Stimulated activated CD4-positive, alpha-beta T cell treated with anti-CD3 and anti-CD28 coated beads, Interleukin-4, amount 100 ng/mL, for 4 hours (primary cell): ENCODE results near the gene RBMS3.
"Not testable (repeated sequence)": the region's sequence is repeated elsewhere in the genome, so short reads cannot be mapped to it uniquely, and the experiment has no call there.

Source experiments
- DNase-seq, 2 experiments: peaks; one replicate each; pipeline ENCODE4 v3.0.0-alpha.2; 2020

RBMS3 gene

GRCh38 chr3:29493109-29493508 is 212.2 kb downstream of the RBMS3 start:
- no peak for DNase-seq

DNA sequence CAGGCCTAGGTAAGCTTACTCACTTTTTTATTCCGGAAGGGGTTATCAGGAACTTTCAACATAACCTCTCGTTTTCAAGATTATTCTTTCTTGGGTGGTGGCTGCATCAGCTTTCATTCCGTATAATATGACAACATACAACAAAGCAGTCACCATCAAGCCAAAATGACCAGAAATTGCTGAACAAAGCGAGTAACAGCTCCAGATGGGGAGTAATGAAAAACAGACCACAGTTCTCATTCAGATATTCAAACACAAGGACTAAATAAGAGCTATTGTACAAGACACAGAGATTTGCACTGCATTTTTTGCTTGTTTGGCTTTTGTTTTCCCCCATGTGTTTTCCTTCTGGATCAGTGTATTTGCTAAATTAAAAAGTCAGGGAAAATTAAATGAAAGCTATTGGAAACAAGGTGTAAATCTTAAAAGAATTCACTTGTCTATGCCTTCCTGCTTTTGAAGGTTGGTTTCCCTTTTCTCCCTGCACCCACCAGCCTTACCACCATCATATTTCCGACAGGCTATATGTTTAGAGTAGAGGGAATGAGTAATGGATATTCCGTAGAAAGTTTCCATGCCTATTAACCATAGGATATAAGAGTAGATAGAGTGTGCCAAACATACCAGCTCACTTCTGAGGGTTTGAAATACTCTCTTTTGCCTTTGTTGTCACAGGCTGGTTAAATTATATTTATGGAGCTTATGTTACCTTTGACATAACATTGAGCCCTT is 213.6 kb downstream of the RBMS3 start:
- DNase-seq: no peak

- DNase-seq: no peak
Observed at GRCh38 chr3:29497282-29497681, 216.4 kb downstream of the RBMS3 start.

DNA sequence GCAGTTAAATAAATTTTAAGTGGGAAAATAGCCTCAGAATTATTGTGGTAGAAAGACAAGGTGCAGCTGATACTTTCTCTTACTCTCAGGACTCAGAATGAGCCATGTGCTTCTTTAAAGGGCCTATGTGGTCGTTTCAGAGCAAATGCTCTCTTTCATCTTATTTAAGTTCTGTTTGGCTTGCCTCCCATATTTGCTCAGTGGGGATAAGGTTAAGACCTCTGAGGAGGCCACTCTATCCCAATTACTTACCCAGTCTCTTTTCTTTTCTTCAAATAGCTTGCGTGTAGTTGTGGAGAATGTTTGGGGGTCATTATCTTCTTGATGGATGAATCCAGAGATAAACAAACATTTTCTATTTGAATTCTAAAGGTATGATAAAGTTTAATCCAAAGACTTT is 221.9 kb downstream of the RBMS3 start:
- DNase-seq: no peak

DNA sequence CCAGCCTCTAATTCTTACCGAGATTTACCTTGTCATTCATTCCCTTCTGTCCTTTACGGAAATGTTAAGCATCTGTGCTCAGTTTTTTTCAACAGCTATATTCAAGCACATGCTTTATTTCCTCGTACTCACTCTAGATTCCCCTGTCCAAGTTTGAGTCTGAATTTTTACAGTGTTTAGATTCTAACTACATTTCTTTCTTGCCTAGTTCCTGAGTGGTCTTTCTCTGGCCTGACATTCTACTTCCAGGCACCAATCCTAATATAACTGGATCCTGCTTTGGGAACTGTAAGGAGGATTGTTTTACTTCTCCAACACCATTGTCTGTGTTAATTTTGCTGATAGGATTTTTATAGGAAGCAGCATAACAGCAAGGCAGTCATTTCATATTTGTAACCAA is 222.4 kb downstream of the RBMS3 start:
- no peak for DNase-seq

GRCh38 chr3:29503958-29504357 is 223.1 kb downstream of the RBMS3 start:
- DNase-seq: no peak

GRCh38 chr3:29506502-29506901 is 225.6 kb downstream of the RBMS3 start:
- DNase-seq: no peak

DNA sequence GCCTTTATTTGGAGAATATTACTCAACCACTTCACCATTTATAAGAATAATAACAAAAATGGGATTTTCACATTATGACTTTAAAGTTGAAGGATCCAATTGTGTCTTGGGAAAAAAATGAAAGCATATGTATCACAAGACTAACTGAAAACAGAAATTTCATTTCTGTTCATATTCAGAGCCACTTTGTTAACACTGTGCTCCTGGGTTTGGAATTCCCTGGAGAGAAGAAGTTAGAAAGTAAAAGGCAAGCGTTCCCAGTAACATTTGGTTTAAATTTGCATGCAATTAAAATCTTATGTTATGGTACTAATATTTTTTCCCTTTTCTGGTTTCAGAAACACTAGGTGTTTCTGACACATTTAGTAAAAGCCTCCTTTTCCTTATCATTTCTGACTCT is 230.8 kb downstream of the RBMS3 start:
- no peak for DNase-seq

DNA sequence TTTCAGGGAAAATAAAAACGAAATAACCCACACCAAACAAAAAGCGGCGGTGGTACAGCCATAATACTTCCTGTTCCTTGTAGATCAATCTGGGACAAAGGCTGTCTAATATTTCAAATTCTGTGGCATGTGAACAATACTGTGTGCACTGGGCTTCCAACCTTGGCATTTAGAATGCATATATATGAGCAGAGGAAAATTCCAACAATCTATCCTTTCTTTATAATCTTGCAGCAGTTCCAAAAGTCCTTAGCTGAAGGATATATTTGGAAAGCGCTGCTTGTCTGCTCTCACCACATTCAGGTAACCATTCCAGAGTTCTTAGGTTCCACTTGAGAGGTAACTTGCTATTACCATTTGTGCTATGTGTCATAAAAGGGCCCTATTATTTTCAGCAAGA is 231.8 kb downstream of the RBMS3 start:
- no peak for DNase-seq

GRCh38 chr3:29513236-29513635 is 232.4 kb downstream of the RBMS3 start:
- no peak for DNase-seq

DNA sequence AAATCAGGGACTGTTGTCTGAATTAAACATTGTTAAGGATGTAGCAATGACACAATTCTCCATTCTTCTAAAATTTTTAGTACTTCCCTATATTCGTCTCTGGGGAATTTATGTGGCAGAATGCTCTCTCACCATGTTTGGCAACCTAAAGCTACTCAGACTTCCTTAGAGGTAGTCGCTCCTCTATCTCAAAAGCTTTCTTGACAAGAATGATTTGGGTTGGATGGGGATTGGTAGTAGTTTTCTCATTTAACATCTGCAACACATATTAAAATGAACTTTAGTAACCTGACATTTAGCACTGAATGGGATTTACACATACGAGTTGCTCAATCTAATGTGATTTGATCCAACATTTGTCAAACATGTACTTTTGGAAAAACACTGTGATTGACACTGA is 233.3 kb downstream of the RBMS3 start:
- DNase-seq: no peak

DNA sequence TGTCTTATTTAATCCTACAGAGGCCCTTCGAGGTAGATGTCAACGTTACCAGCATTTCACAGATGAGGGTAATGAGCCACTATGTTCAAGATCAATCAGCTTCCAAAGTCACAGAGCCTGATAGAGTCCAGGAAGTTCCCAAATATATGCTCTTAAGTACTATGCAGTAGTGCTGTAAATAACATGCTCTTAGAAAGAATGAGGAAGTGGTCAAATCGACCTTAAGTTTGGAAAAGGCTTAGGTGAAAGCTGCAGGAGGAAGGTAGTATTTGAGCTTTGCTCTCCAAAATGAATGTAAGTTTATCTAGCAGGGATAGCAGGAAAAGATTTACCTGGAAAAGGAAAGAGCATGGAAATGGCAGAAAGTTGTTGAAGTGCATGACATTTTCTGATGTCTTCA is 234.0 kb downstream of the RBMS3 start:
- DNase-seq: no peak

DNA sequence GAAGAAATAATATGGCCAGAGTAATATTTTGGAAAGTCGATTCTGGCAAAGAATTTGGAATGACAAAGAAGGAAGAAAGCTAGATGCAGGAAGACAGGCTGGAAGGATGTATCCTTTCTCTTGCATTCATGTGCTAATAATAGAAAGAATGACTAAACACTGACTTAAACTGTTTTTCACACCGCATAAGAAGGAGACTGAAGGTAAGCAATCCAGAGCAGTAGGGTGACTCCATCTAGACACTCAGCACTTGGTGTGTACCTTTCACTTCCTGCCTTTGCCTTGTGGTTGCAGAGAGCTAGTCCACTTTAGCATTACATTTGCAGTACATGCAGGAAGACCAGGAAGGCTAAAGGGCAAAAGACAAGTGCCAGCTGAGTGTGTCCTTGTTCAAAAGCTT is 234.6 kb downstream of the RBMS3 start:
- no peak for DNase-seq

DNA sequence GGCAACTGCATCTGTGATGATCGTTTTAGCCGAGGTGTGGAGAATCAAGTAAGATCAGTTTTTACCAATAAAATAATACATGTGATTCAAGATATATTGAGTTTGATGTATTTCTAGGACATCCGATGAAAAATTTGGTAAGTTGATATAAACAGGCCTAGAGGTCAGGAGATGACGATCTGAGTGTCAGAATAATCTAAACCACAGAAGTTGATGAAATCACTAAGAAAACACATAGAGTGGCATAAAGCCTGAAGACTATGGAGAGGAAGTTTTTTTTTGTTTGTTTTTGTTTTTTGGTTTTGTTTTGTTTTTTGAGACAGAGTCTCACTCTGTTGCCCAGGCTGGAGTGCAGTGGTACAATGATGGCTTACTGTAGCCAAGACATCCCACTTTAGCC is 235.3 kb downstream of the RBMS3 start:
- DNase-seq: no peak

GRCh38 chr3:29520764-29521163 is 239.9 kb downstream of the RBMS3 start:
- no peak for DNase-seq

DNA sequence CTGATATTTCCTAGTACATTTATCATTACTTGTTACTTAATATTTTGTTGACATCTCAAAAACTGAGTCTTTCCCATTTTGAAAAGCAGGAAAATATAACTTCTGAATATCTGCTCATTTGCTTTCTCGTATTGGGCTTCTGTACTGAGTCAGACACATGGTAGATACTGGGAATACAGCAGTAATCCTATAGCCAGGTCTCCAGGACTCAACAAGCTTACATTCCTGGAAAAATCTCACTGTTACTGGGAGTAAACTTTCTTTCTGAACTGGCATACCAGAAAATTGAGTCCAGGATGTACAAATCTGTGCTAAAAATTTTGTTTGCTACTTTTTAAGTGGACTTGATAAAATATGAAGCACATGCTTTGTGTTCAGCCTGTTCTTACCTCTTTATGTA is 240.4 kb downstream of the RBMS3 start:
- DNase-seq: no peak

- DNase-seq: no peak
Observed at GRCh38 chr3:29521751-29522150, 240.9 kb downstream of the RBMS3 start.

- not testable (repeated sequence) for DNase-seq
Observed at GRCh38 chr3:29524433-29524832, 243.6 kb downstream of the RBMS3 start.

DNA sequence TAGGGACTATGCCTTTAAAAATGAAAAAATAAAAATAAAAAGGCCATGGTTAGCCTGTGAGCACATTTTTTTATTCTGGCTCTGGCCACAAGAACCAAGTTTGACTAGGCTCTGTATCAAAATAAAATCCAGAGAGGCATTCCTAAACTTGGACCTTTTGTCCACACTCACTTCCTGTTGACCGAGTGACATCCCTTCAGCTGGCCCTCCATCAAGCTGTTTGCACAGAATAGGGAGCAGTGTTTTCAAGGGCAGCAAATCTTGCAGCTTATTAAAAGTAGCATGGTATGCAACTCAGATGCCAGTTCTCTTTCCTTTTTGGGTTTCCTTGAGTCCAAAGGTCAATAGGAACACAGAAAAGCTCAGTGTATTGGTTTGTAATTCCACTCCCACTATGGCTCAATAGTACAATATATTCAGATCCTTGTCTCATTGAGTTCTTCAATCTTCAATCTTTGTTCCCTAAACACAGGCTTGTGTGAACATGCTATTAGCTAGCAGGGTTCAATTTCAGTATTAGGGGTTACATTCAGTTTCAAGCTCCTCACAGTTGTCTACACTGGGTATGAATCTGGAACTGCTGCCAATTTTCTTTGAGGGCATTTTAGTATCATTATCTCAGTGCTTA is 244.5 kb downstream of the RBMS3 start:
- DNase-seq: no peak

DNA sequence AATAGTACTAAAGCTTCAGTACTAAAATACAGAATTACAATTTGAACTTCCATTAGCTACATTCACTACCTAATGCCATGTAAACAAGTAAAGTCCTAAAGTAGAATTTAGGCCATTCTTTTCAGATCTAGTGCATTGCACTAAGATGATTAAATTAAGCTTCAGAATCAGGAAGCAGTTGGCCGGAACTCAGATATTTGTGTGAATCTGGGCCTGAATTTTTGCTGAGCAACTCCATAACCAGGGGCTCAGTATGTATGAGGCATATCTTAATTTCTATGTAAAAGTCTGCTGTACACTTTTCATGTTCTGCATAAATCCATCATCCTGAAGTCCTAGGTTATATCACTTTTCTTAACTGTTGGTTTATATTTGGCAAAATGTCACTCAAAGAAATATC is 246.4 kb downstream of the RBMS3 start:
- DNase-seq: no peak

DNA sequence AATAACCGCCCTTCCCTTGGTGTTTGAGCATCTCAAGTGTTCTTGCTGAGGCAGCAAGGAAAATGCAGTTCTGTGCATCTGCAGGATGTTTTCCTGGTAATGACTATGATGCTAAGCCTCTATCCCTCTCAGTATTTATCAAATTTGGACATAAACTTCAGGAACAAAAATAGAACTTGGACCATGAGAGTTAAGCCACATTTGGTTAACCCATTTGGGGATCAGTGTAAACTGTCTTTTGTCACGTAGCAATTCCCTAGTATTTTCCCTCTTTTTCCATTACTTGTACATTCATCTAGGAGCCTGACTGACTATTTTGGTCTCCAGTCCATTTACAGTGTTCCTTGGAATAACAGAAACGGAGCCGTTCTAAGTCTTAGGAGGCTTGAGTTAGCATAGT is 250.8 kb downstream of the RBMS3 start:
- no peak for DNase-seq

GRCh38 chr3:29532473-29532872 is 251.6 kb downstream of the RBMS3 start:
- no peak for DNase-seq

- no peak for DNase-seq
Observed at GRCh38 chr3:29534006-29534405, 253.1 kb downstream of the RBMS3 start.

DNA sequence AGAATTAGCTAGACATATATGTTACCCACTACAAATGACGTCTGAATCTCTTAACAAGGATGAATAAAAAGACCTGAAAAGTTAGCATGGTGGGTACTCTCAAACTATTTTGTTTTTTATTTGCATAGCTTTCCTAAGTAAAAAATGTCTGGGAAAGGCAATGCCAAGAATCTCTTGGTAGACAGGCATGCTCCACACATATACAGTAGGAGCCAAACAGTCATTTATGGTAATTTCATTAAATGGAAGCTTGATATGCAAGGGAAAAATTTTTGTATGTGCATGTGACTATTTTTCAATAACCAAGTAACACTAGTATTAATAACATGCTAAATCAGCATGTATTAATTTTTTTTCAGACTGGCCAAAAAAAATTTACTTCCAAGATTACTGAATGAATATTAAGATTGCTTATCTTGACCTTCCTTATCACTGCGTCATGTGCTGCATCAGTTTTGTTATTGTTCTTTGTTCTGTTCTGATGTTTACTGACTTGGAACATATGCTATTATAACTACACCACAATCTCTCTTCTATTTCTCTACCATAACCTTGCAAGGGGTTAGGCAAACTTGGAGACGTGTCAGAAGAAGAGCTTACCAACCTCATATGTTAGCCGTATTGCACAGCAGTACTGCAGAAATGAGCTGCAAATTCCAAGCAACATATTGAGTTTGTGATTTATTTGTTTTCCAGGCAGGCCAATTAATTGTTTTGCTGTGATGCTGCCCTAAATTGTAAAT is 255.3 kb downstream of the RBMS3 start:
- DNase-seq: no peak
